Breast epithelium (tissue), 4 donors: ENCODE data around the gene SLC25A19. TPM values are rescaled to one million over a fixed set of nuclear protein-coding genes. Genes with fewer than 3 reads are reported as not detected.

ENCODE experiments used
- DNase-seq, 2 donors: peaks; one replicate each; pipeline ENCODE4 v3.0.0-alpha.2; 2019; ENCODE audit warnings: low spot score in 2 of 2
- H3K27ac ChIP-seq, 2 donors: fragments of 200-600 bp; sonication (generic) in 1 of 2; one replicate each; pipeline ENCODE4 v1.5.1; 2016 to 2019; ENCODE audit warnings: mild to moderate bottlenecking in 1 of 2
- H3K27me3 ChIP-seq, 2 donors: fragments of 200-600 bp; sonication (generic) in 1 of 2; one replicate each; pipeline versions ENCODE4 v1.5.1 to v1.6.0; 2017 to 2019; ENCODE audit warnings: control low read depth in 1 of 2, mild to moderate bottlenecking in 1 of 2
- H3K36me3 ChIP-seq: fragments of 200-600 bp; one replicate; pipeline ENCODE4 v1.5.1; 2019
- H3K4me1 ChIP-seq, 2 donors: fragments of 200-600 bp; sonication (generic); one replicate each; pipeline ENCODE4 v1.5.1; 2016 to 2019; ENCODE audit warnings: control low read depth in 1 of 2
- H3K4me3 ChIP-seq, 3 donors: fragments of 200-600 bp; sonication (generic); 1 replicate in 2 of 3; 2 replicates in 1 of 3; pipeline ENCODE4 v1.5.1; 2016 to 2019; ENCODE audit warnings: mild to moderate bottlenecking in 3 of 3, moderate library complexity in 2 of 3
- H3K9me3 ChIP-seq, 2 donors: fragments of 200-600 bp; sonication (generic) in 1 of 2; one replicate each; pipeline ENCODE4 v1.5.1; 2016 to 2019; ENCODE audit warnings: control low read depth in 1 of 2
- POLR2A ChIP-seq: fragments of 450-650 bp; IDR thresholded peaks from one replicate; pipeline ENCODE4 v1.6.1; 2016; ENCODE audit warnings: antibody characterized with exemption, mild to moderate bottlenecking, moderate library complexity
- POLR2AphosphoS5 ChIP-seq, 3 donors: sonication (generic); formaldehyde crosslinking; IDR thresholded peaks; one replicate each; pipeline ENCODE4 v1.6.1; 2017; ENCODE audit warnings: antibody characterized with exemption in 3 of 3
- intact Hi-C: fragments of 100-400 bp; cut with DNase I; formaldehyde crosslinking; loops from one replicate; pipeline ENCODE4 v1.15.1; 2023; ENCODE audit warnings: low total_unique reads
- total RNA-seq, 3 donors: library from RNA; depleted of rRNA; stranded (reverse); fragments of >200 nt; gene quantifications; one replicate each; pipeline ENCODE4 v1.1.0, GENCODE V29; 2016
- TF ChIP-seq, protein P1 (sequence below), 3 donors: fragments of 450-650 bp; IDR thresholded peaks; one replicate each; pipeline ENCODE4 v1.5.1; 2016 to 2017; ENCODE audit warnings: antibody characterized with exemption in 3 of 3, mild to moderate bottlenecking in 3 of 3, moderate library complexity in 3 of 3

SLC25A19 gene
- total RNA-seq, 3 donors from 2014 or later = 11.4 to 13.8 (median 12.3) TPM

DNA sequence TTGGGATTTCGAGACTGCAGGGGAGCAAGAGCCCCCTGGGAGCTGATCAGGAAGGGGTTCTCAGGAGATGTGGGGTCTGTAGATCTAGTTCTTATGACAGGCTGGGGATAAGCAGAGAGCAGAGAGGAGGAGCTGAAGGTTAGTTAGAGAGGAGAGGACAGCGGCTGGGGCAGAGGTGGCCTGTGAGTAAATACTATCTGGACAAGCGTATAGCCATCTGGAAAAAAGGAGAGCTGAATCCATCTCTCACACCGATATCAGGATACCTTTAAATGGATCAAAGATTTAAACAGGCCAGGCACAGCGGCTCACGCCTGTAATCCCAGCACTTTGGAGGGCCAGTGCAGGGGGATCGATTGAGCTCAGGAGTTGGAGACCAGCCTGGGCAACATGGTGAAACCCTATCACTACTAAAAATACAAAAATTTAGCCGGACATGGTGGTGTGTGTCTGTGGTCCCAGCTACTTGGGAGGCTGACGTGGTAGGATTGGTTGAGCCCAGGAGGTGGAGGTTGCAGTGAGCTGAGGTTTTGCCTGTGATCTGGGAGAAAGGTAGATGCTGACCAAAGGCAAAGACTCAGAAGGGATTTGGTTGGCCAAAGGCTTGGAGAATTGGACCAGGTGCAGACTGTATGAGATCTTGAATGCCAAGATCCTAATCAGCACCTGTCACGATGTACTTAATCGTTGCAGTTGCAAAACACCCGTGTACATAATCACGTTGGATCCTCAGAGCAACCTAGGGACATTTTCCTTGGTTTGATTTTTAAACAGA, 18.9 kb upstream of the SLC25A19 start:
- Histone ChIP-seq H3K9me3 (no peaks in the 10 kb centered on the region), H3K4me1 (no peaks in the 10 kb centered on the region), H3K36me3 (no peaks in the 10 kb centered on the region), H3K27ac (no peak overlapping the region), H3K27me3 (no peaks in the 10 kb centered on the region), H3K4me3 (no peak overlapping the region)
- DNase-seq = no peak
- TF ChIP-seq POLR2A (no peak), POLR2AphosphoS5 (IDR thresholded peaks at IDR 0.05) (no peak)
- TF ChIP-seq, protein P1, sequence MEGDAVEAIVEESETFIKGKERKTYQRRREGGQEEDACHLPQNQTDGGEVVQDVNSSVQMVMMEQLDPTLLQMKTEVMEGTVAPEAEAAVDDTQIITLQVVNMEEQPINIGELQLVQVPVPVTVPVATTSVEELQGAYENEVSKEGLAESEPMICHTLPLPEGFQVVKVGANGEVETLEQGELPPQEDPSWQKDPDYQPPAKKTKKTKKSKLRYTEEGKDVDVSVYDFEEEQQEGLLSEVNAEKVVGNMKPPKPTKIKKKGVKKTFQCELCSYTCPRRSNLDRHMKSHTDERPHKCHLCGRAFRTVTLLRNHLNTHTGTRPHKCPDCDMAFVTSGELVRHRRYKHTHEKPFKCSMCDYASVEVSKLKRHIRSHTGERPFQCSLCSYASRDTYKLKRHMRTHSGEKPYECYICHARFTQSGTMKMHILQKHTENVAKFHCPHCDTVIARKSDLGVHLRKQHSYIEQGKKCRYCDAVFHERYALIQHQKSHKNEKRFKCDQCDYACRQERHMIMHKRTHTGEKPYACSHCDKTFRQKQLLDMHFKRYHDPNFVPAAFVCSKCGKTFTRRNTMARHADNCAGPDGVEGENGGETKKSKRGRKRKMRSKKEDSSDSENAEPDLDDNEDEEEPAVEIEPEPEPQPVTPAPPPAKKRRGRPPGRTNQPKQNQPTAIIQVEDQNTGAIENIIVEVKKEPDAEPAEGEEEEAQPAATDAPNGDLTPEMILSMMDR (IDR thresholded peaks at IDR 0.05) = no peak
- intact Hi-C loops = no loop called here

DNA sequence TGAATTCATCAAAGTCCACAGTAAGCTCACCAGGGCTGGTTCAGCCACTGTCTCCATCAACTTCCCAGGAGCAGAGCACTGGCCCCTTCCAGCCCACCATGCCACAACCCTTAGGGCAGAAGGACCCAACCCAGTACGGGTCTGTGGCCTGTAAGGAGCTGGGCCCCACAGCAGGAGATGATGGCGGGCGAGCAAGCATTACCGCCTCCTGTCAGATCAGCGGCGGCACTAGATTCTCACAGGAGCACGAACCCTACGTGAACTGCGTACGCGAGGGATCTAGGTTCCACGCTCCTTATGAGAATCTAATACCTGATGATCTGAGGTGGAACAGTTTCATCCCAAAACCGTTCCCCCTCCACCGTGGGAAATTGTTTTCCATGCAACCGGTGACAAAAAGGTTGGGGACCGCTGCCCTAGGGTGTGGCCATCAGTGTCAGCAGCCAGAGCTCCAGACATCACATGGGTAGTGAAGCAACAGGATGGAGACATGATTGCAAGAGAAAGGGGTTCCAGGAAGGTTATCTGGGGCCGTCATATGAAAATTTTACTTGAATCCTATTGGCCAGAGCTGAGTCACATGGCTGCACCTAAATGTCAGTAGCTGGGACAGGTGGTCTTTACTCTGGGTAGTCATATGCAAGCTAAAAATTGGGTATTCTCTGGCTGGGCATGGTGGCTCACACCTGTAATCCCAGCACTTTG, 12.4 kb upstream of the SLC25A19 start:
- H3K9me3 ChIP-seq = no peaks in the 10 kb centered on the region
- no peak for DNase-seq
- H3K27ac ChIP-seq = no peak overlapping the region
- no peak overlapping the region for H3K4me3 ChIP-seq
- H3K36me3 ChIP-seq = no peaks in the 10 kb centered on the region
- TF ChIP-seq POLR2AphosphoS5 (IDR thresholded peaks at IDR 0.05) (no peak), POLR2A (no peak)
- TF ChIP-seq, protein P1 (IDR thresholded peaks at IDR 0.05) = no peak
- no peaks in the 10 kb centered on the region for H3K4me1 ChIP-seq
- intact Hi-C loops = no loop called here
- H3K27me3 ChIP-seq = no peaks in the 10 kb centered on the region

DNA sequence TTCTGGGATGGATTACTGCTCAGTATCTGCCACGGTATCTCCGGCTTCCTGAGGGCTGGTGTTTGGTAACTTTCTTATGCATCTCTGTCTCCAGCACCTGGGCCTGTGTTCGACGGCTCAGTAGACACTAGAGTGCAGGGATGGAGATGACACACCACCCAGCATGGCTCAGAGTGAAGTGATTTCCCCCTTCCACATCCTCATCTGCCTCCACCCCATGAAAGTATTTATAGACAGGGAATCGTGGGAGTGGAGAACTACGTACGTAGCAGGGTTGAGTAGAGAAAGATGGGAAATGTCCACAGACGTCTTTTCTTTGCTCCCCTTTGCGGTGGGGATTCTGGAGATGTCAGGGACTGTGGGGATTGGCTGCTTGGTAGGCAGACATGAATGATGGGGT, 11.8 kb upstream of the SLC25A19 start:
- no peak for DNase-seq
- H3K9me3 ChIP-seq = no peaks in the 10 kb centered on the region
- no peaks in the 10 kb centered on the region for H3K36me3 ChIP-seq
- no peaks in the 10 kb centered on the region for H3K27me3 ChIP-seq
- H3K4me1 ChIP-seq = no peaks in the 10 kb centered on the region
- no peak overlapping the region for H3K27ac ChIP-seq
- TF ChIP-seq POLR2AphosphoS5 (IDR thresholded peaks at IDR 0.05) = no peak
- TF ChIP-seq POLR2A = no peak
- TF ChIP-seq, protein P1 (IDR thresholded peaks at IDR 0.05) = no peak
- intact Hi-C loops = no loop called here
- H3K4me3 ChIP-seq = no peak overlapping the region

DNA sequence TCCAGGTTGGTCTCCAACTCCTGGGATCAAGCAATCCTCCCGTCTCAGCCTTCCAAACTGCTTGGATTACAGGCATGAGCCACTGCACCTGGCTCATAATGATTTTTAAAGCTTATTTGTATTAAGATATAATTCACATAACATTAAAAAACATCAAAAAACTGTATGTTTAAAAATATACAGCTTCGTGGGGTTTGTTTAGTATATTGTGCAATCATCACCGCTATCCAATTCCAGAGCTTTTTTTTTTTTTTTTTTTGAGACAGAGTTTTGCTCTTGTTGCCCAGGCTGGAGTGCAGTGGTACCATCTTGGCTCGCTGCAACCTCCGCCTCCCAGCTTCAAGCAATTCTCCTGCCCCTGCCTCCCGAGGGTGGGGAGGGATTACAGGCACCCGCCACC, 11.0 kb upstream of the SLC25A19 start:
- TF ChIP-seq, protein P1 (IDR thresholded peaks at IDR 0.05) = no peak
- TF ChIP-seq POLR2A (no peak), POLR2AphosphoS5 (IDR thresholded peaks at IDR 0.05) (no peak)
- DNase-seq = no peak
- Histone ChIP-seq H3K27me3 (no peaks in the 10 kb centered on the region), H3K36me3 (no peaks in the 10 kb centered on the region), H3K9me3 (no peaks in the 10 kb centered on the region), H3K27ac (no peak overlapping the region), H3K4me3 (no peak overlapping the region), H3K4me1 (no peaks in the 10 kb centered on the region)
- intact Hi-C loops = no loop called here
